BJ (cell line): Measurements from ENCODE around the gene EGF. TPM values are rescaled to one million over a fixed set of nuclear protein-coding genes. Genes with fewer than 3 reads are reported as not detected.

ENCODE experiments used
- CTCF ChIA-PET: fragments of 350-600 bp; formaldehyde crosslinking; extraction: SDS; loops from one replicate; lab custom pipeline; 2021; ENCODE audit warnings: antibody characterized with exemption, inconsistent platforms; lab: Yijun Ruan, JAX
- POLR2A ChIA-PET: fragments of 300-600 bp; sonication (Branson Sonifier 250); formaldehyde crosslinking; extraction: SDS; loops from one replicate; lab custom pipeline; 2021; ENCODE audit warnings: antibody characterized with exemption; lab: Charles Lee
- DNase-seq: peaks from one replicate; pipeline ENCODE4 v3.0.0-alpha.2; 2011; ENCODE audit warnings: low read depth
- H3K27me3 ChIP-seq: 2 replicates; pipeline ENCODE4 v1.6.0; 2011; ENCODE audit warnings: low read length; ENCODE audit not compliant: control insufficient read depth, insufficient read depth
- H3K36me3 ChIP-seq: 2 replicates; pipeline ENCODE4 v1.5.1; 2011; ENCODE audit warnings: low read length; ENCODE audit not compliant: control insufficient read depth, insufficient read depth
- H3K4me3 ChIP-seq: 2 replicates; pipeline ENCODE4 v1.5.1; 2011; ENCODE audit warnings: low read depth, mild to moderate bottlenecking, control low read depth, low read length
- polyA plus RNA-seq: library from polyadenylated mRNA; depleted of rRNA; stranded (reverse); fragments of >200 nt; gene quantifications from 2 replicates; pipeline ENCODE4 v1.2.3, GENCODE V29; 2011
- TF ChIP-seq, protein P1 (sequence below): IDR thresholded peaks from 2 replicates; pipeline ENCODE4 v1.5.1; 2011; ENCODE audit warnings: low read depth, mild to moderate bottlenecking, control low read depth, inconsistent platforms, low read length, moderate library complexity; ENCODE audit not compliant: insufficient read depth

EGF gene
- polyA plus RNA-seq, 1 experiment, result 3.2 TPM

DNA sequence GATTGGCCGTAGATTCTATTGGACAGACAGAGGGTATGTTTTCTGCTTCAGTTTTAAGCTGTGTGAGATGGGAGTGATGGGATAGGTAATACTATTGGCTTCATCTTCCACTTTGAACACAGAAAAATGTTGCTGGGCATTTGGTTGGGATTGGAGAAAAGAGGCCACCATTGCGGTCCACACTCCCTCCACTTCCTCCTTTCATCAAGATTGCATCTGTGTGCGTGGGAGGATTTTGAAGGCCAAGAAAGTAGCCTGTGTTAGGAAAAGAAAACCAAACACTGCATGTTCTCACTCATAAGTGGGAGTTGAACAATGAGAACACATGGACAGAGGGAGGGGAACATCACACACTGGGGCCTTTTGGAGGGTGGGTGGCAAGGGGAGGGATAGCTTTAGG lies 56.4 kb downstream of the EGF start:
- no peak overlapping the region for H3K4me3 ChIP-seq
- ChIA-PET CTCF (interaction anchor here (0.9 kb wide), 1 partner anchor 9 kb away, joined by 3 read pairs; no protein-coding TSS in a partner anchor), POLR2A (no interaction called here)
- TF ChIP-seq, protein P1, sequence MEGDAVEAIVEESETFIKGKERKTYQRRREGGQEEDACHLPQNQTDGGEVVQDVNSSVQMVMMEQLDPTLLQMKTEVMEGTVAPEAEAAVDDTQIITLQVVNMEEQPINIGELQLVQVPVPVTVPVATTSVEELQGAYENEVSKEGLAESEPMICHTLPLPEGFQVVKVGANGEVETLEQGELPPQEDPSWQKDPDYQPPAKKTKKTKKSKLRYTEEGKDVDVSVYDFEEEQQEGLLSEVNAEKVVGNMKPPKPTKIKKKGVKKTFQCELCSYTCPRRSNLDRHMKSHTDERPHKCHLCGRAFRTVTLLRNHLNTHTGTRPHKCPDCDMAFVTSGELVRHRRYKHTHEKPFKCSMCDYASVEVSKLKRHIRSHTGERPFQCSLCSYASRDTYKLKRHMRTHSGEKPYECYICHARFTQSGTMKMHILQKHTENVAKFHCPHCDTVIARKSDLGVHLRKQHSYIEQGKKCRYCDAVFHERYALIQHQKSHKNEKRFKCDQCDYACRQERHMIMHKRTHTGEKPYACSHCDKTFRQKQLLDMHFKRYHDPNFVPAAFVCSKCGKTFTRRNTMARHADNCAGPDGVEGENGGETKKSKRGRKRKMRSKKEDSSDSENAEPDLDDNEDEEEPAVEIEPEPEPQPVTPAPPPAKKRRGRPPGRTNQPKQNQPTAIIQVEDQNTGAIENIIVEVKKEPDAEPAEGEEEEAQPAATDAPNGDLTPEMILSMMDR, result no peak
- H3K27me3 ChIP-seq, result no peaks in the 10 kb centered on the region
- H3K36me3 ChIP-seq, result no peaks in the 10 kb centered on the region
- DNase-seq, result no peak

DNA sequence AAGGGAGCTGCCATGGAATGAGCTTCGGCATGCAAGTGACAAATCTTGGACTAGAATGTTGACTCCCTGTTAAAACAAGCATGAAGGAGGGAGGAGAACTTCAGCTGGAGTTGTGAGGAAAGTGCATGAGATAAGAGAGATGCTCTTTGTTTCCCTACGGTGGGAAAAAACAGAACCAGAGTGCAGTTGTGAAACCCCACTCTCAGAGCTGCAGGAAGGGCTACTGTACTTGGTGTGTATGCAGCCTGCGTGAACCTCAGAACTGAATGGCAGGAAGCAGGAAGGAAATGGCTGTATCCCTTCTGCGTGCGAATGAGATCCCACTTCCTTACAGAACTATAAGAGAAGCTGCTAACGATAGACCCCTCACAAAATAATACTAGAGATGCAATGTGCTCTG lies 57.2 kb downstream of the EGF start:
- Histone ChIP-seq H3K36me3 (no peaks in the 10 kb centered on the region), H3K4me3 (no peak overlapping the region), H3K27me3 (no peaks in the 10 kb centered on the region)
- DNase-seq, result no peak
- CTCF ChIA-PET, result interaction anchor here (0.9 kb wide), 1 partner anchor 8 kb away, joined by 3 read pairs; no protein-coding TSS in a partner anchor
- TF ChIP-seq, protein P1, result no peak
- POLR2A ChIA-PET, result no interaction called here

DNA sequence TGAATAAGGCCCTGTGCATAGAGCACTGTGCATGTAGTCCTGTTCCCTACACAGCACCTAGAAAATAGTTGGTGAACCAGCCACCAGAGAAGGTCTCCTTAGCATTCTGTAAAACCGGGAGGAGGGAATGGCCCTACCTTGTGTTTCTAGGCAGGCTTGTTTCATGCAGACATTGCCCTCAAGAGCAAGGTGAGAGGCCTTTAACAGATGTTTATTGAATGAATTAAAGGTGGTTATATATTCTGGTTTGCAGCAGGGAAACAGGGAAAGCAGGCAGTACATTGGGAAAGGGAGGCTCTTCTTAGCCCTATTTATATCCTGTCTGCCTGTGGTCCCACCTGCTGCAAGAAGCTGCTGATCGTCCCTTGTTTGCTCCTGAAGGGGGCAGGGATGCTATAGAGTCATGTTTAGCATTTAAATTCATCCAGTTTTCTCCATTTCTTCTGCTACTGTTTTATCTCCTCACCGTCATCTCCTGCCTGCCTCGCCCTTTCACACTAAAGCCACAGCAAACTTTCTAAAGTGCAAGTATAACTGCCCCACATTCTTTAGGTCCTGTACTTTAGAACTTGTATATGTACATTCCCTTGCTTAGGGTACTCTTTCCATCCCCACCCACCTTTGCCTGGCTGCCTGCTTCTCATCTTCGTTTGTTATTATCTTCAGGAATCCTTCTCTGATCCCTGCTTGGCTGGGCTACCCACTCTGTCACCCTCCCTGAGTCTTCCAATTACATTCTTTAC lies 60.3 kb downstream of the EGF start:
- CTCF ChIA-PET, result interaction anchor here (0.6 kb wide), 1 partner anchor 272 kb away, joined by 3 read pairs; no protein-coding TSS in a partner anchor
- Histone ChIP-seq H3K27me3 (no peaks in the 10 kb centered on the region), H3K36me3 (no peaks in the 10 kb centered on the region), H3K4me3 (no peak overlapping the region)
- no peak for DNase-seq
- TF ChIP-seq, protein P1, result no peak
- POLR2A ChIA-PET, result no interaction called here

DNA sequence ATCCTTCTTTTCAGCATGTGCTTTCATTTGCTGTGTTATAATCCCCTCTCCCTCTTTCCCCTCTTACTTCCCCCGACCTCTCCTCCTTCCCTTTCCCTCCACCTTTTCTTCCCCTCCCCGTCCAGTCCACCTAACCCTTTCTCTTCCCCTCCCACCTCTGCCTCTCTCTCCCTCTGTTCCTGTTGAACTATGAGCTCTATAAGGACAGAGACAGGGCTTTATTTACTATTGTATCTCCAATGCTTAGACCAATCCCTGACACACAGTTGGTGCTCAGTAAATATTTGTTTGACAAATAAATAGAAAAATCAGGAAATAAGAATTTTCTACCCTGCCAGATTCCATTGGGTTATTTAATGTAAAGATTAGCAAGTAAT lies 60.8 kb downstream of the EGF start:
- TF ChIP-seq, protein P1, result no peak
- Histone ChIP-seq H3K4me3 (no peak overlapping the region), H3K36me3 (no peaks in the 10 kb centered on the region), H3K27me3 (no peaks in the 10 kb centered on the region)
- no peak for DNase-seq
- POLR2A ChIA-PET, result no interaction called here
- CTCF ChIA-PET, result interaction anchor here (0.6 kb wide), 1 partner anchor 273 kb away, joined by 3 read pairs; no protein-coding TSS in a partner anchor

DNA sequence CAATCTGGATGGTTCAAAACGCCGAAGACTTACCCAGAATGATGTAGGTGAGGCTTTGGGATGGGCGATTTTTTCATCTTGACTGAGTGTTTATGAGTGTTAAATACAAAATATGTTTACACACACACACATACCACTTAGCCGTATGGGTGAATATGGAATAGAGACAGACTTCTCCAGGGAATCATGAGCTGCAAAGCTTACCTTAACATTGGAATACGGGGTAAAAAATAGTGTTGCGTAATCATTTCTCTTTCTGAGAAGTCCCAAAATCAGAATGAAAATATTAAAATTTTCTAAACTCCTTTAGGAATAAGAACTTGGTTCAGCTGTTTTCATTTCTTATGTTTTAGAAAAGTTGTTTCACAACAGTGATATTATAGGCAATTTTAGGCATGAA lies 63.5 kb downstream of the EGF start:
- H3K27me3 ChIP-seq, result no peaks in the 10 kb centered on the region
- POLR2A ChIA-PET, result no interaction called here

More for the DNA sequence above, 63.5 kb downstream of the EGF start:
- CTCF ChIA-PET, result interaction anchor here (3.0 kb wide), 1 partner anchor 552 kb away, joined by 16 read pairs; no protein-coding TSS in a partner anchor
- Histone ChIP-seq H3K36me3 (no peaks in the 10 kb centered on the region), H3K4me3 (no peak overlapping the region)
- TF ChIP-seq, protein P1, result no peak
- DNase-seq, result no peak
